ENCODE results near the gene DARS1.

The DARS1 gene

DNA sequence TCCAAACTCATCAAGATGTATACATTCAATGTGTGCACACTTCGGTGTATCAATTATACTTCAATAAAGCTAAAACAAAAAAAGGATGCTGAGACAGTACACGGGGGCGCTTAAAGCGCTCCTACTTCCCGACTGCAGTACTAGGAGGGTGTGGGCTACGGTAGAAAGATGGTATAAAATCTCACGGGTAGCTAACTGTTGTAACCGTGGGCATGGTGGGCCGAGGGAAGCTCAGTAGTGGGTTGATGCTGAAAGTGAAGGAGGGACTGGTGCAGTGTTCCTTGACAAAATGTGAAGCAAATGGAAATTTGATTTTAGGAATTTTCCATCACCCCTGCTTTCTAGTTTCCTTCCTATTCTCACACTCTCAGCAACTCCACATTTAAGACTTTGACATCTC lies 42.6 kb upstream of the DARS1 start:
- FAIRE-seq: no peak
- TF ChIP-seq, protein P1, sequence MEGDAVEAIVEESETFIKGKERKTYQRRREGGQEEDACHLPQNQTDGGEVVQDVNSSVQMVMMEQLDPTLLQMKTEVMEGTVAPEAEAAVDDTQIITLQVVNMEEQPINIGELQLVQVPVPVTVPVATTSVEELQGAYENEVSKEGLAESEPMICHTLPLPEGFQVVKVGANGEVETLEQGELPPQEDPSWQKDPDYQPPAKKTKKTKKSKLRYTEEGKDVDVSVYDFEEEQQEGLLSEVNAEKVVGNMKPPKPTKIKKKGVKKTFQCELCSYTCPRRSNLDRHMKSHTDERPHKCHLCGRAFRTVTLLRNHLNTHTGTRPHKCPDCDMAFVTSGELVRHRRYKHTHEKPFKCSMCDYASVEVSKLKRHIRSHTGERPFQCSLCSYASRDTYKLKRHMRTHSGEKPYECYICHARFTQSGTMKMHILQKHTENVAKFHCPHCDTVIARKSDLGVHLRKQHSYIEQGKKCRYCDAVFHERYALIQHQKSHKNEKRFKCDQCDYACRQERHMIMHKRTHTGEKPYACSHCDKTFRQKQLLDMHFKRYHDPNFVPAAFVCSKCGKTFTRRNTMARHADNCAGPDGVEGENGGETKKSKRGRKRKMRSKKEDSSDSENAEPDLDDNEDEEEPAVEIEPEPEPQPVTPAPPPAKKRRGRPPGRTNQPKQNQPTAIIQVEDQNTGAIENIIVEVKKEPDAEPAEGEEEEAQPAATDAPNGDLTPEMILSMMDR (IDR thresholded peaks at IDR 0.05; ENCODE audit: insufficient read depth, missing control alignments): no peak
- no peak for DNase-seq (ENCODE audit: insufficient read length, low spot score)

DNA sequence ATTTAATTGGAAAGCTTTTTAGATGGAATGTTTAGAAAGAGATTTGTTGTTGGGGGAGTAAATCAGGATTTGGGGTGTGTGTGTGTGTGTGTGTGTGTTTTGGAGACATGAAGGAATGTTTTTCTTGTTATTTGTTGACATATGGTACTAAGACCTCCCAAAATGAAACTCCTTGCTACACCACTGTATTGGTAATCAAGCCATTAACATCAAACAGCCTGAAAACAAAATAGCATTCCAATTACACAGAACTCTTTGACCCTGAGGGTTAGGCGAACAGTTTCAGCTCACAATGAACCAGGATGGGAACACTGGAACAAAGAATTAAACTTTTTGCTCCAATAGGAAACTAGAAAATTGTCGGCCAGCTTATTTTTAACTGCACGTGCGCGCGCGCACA lies 41.7 kb upstream of the DARS1 start:
- FAIRE-seq (no peak), DNase-seq (ENCODE audit: insufficient read length, low spot score) (no peak)
- TF ChIP-seq, protein P1 (IDR thresholded peaks at IDR 0.05; ENCODE audit: insufficient read depth, missing control alignments): no peak

DNA sequence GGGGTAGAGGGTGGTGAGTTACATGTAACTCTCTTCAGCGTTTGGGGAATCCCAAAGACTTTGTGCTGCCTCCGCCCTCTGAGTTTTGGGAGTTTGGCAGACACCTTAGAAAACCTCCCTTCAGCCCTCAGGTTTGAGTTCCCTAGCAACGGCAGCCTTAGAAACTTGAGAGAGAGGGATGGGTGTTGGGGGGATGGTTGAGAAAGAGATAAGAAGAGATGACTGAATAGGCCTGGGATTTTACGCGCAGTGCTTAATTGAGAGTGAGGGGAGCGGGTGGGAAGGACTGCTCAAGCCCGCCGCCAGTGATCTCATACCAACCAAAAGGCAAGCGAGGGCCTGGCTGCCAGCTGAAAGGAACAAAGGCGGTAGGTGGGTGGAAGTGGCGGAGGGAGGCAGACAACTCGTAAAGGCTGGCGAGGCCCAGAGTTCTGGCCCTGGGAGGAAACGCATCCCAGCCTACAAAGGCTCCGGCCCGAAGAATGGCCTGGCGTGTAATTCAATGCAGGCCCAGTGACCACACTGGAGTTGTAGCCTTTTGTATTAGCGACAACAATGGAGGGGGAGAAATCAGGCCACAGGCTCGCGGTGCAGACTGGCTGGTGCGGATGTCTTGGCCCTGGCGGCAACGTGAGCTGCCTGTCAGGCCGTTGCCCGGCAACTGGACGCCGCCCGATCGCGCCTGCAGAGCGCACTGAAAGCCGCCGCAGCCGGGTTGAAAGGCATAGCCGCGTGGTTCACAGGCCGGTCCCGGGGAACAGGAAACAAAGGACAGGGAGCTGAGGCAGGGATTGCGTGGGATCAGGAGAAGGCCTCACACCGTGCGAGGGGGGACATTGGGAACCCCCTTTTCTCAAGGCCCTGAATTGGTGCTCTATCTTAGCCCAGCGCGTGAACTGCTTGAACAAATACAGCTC lies 39.9 kb upstream of the DARS1 start:
- FAIRE-seq (no peak), DNase-seq (ENCODE audit: insufficient read length, low spot score) (no peak)
- TF ChIP-seq, protein P1 (IDR thresholded peaks at IDR 0.05; ENCODE audit: insufficient read depth, missing control alignments): no peak

DNA sequence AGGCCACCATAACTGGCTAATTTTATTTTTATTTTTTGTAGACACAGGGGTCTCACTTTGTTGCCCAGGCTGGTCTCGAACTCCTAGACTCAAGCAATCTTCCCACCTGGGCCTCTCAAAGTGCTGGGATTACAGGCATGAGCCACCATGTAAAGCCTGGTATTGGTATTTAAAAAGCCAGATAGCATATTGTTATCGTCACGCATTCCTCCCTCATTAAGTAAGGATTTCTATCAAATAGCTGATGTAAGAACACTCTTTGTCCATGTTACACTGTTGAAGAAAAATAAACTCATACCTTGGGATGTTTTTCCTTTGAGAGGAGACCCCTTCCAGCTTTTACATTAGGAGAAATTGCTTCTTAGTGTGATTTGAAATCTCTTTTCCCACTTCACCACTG lies 39.2 kb upstream of the DARS1 start:
- FAIRE-seq (no peak), DNase-seq (ENCODE audit: insufficient read length, low spot score) (no peak)
- TF ChIP-seq, protein P1 (IDR thresholded peaks at IDR 0.05; ENCODE audit: insufficient read depth, missing control alignments): no peak

DNA sequence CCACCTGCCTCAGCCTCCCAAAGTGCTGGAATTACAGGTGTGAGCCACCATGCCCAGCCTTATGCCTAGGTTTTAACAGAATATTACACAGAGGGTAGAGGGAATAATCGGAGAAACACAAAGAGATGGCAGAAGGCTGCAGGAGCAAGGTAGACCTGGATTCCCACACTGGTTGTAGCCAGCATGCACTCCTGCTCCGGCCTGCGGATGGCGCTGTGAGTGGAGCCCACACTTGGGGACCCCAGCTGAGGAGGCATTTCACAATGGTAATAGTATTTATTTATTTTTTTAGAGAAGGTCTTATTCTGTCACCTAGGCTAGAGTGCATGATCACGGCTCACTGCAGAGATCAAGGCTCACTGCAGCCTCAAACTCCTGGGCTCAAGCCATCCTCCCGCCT lies 38.8 kb upstream of the DARS1 start:
- TF ChIP-seq, protein P1 (IDR thresholded peaks at IDR 0.05; ENCODE audit: insufficient read depth, missing control alignments): no peak
- DNase-seq (ENCODE audit: insufficient read length, low spot score) (no peak), FAIRE-seq (no peak)

DNA sequence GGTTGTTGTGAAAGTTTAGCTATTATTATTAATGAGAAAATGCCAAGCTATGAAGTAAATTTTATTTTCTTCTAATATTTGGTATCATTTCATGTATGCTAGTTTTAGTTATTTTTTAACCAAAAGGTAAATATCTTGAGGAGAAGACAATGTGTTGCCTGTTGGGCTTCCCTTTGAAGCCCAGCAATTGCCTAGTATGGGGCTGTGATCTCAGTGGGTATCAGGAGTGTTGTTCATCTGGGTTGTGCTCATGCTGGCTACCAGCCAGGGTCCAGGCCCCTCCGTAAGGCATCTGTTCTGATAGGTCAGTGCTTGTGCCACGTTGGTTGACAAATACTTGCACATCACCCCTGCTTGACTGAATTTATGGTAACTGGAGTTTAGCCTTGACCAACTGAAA lies 38.0 kb upstream of the DARS1 start:
- DNase-seq (ENCODE audit: insufficient read length, low spot score) (no peak), FAIRE-seq (no peak)
- TF ChIP-seq, protein P1 (IDR thresholded peaks at IDR 0.05; ENCODE audit: insufficient read depth, missing control alignments): no peak
